HEK293 (cell line): ENCODE data around the gene CEP68.

Source experiments
- IKZF3 ChIP-seq: fragments of 450-650 bp; IDR thresholded peaks from 2 replicates; pipeline ENCODE4 v1.5.0; 2018; ENCODE audit warnings: missing biosample characterization, mild to moderate bottlenecking, missing genetic modification characterization, moderate library complexity
- SCRT2 ChIP-seq: fragments of 450-650 bp; formaldehyde crosslinking; IDR thresholded peaks from 2 replicates; pipeline ENCODE4 v1.5.1; 2016; ENCODE audit warnings: missing biosample characterization, missing genetic modification characterization
- SP3 ChIP-seq: fragments of 450-650 bp; formaldehyde crosslinking; IDR thresholded peaks from 2 replicates; pipeline ENCODE4 v1.5.1; 2016; ENCODE audit warnings: missing biosample characterization, missing genetic modification characterization
- TCF7L2 ChIP-seq: IDR thresholded peaks from 2 replicates; pipeline ENCODE4 v1.6.1; 2011; ENCODE audit warnings: low read depth, mild to moderate bottlenecking, inconsistent platforms, low read length, moderate library complexity, borderline replicate concordance
- WT1 ChIP-seq: fragments of 450-650 bp; formaldehyde crosslinking; IDR thresholded peaks from 2 replicates; pipeline ENCODE4 v1.5.1; 2016; ENCODE audit warnings: missing biosample characterization, missing genetic modification characterization
- ZEB2 ChIP-seq: fragments of 450-650 bp; formaldehyde crosslinking; IDR thresholded peaks from 2 replicates; pipeline ENCODE4 v1.5.1; 2016; ENCODE audit warnings: missing biosample characterization, missing genetic modification characterization
- ZFP3 ChIP-seq: fragments of 450-650 bp; formaldehyde crosslinking; IDR thresholded peaks from 2 replicates; pipeline ENCODE4 v1.5.1; 2016; ENCODE audit warnings: low read depth, missing biosample characterization, missing genetic modification characterization
- ZNF174 ChIP-seq: fragments of 450-650 bp; formaldehyde crosslinking; IDR thresholded peaks from 2 replicates; pipeline ENCODE4 v1.5.0; 2017; ENCODE audit warnings: missing biosample characterization, mild to moderate bottlenecking, missing genetic modification characterization
- ZNF175 ChIP-seq: fragments of 450-650 bp; formaldehyde crosslinking; IDR thresholded peaks from 2 replicates; pipeline ENCODE4 v1.5.1; 2016; ENCODE audit warnings: missing biosample characterization, missing genetic modification characterization
- ZNF184 ChIP-seq: fragments of 450-650 bp; IDR thresholded peaks from 2 replicates; pipeline ENCODE4 v1.5.1; 2018; ENCODE audit warnings: missing biosample characterization, mild to moderate bottlenecking, missing genetic modification characterization
- ZNF214 ChIP-seq: fragments of 450-650 bp; formaldehyde crosslinking; IDR thresholded peaks from 2 replicates; pipeline ENCODE4 v1.5.1; 2017; ENCODE audit warnings: missing biosample characterization, mild to moderate bottlenecking, missing genetic modification characterization, borderline replicate concordance
- ZNF24 ChIP-seq: fragments of 450-650 bp; formaldehyde crosslinking; IDR thresholded peaks from 2 replicates; pipeline ENCODE4 v1.5.1; 2016; ENCODE audit warnings: missing biosample characterization, missing genetic modification characterization
- ZNF335 ChIP-seq: fragments of 450-650 bp; formaldehyde crosslinking; conservative IDR thresholded peaks from 2 replicates; pipeline ENCODE4 v1.5.1; 2016; ENCODE audit warnings: missing biosample characterization, missing genetic modification characterization
- ZNF521 ChIP-seq: fragments of 450-650 bp; formaldehyde crosslinking; IDR thresholded peaks from 2 replicates; pipeline ENCODE4 v1.5.1; 2017; ENCODE audit warnings: missing biosample characterization, mild to moderate bottlenecking, missing genetic modification characterization
- ZNF530 ChIP-seq: fragments of 450-650 bp; formaldehyde crosslinking; IDR thresholded peaks from 2 replicates; pipeline ENCODE4 v1.5.1; 2016; ENCODE audit warnings: low read depth, missing biosample characterization, missing genetic modification characterization
- ZNF660 ChIP-seq: fragments of 450-650 bp; IDR thresholded peaks from 2 replicates; pipeline ENCODE4 v1.5.1; 2018; ENCODE audit warnings: missing biosample characterization, mild to moderate bottlenecking, missing genetic modification characterization
- ZNF701 ChIP-seq: fragments of 450-650 bp; formaldehyde crosslinking; IDR thresholded peaks from 2 replicates; pipeline ENCODE4 v1.5.1; 2016; ENCODE audit warnings: missing biosample characterization, missing genetic modification characterization
- ZNF830 ChIP-seq: fragments of 450-650 bp; IDR thresholded peaks from 2 replicates; pipeline ENCODE4 v1.5.0; 2018; ENCODE audit warnings: missing biosample characterization, missing genetic modification characterization, low read depth, mild to moderate bottlenecking, moderate library complexity
- ZSCAN16 ChIP-seq: fragments of 450-650 bp; formaldehyde crosslinking; IDR thresholded peaks from 2 replicates; pipeline ENCODE4 v1.5.1; 2016; ENCODE audit warnings: missing biosample characterization, missing genetic modification characterization
- TF ChIP-seq, protein P1 (sequence below): fragments of 450-650 bp; IDR thresholded peaks from 2 replicates; pipeline ENCODE4 v1.5.1; 2018; ENCODE audit warnings: missing biosample characterization, missing genetic modification characterization
- TF ChIP-seq, protein P2 (sequence below): fragments of 450-650 bp; formaldehyde crosslinking; IDR thresholded peaks from 2 replicates; pipeline ENCODE4 v1.5.1; 2016; ENCODE audit warnings: missing biosample characterization, missing genetic modification characterization
- TF ChIP-seq, protein P3 (sequence below): fragments of 450-650 bp; formaldehyde crosslinking; IDR thresholded peaks from 2 replicates; pipeline ENCODE4 v1.5.1; 2016; ENCODE audit warnings: missing biosample characterization, missing genetic modification characterization
- TF ChIP-seq, protein P4 (sequence below): fragments of 450-650 bp; formaldehyde crosslinking; optimal IDR thresholded peaks from 2 replicates; pipeline ENCODE3; 2016; ENCODE audit warnings: missing biosample characterization, mild to moderate bottlenecking, missing genetic modification characterization
- TF ChIP-seq, protein P5 (sequence below): fragments of 450-650 bp; formaldehyde crosslinking; IDR thresholded peaks from 2 replicates; pipeline ENCODE4 v1.5.1; 2016; ENCODE audit warnings: missing biosample characterization, missing genetic modification characterization
- TF ChIP-seq, protein P6 (sequence below): fragments of 450-650 bp; formaldehyde crosslinking; conservative IDR thresholded peaks from 2 replicates; pipeline ENCODE4 v1.5.1; 2016; ENCODE audit warnings: low read depth, missing biosample characterization, missing genetic modification characterization
- TF ChIP-seq, protein P7 (sequence below): fragments of 450-650 bp; formaldehyde crosslinking; IDR thresholded peaks from 2 replicates; pipeline ENCODE4 v1.5.1; 2017; ENCODE audit warnings: missing biosample characterization, missing genetic modification characterization

CEP68 gene

DNA sequence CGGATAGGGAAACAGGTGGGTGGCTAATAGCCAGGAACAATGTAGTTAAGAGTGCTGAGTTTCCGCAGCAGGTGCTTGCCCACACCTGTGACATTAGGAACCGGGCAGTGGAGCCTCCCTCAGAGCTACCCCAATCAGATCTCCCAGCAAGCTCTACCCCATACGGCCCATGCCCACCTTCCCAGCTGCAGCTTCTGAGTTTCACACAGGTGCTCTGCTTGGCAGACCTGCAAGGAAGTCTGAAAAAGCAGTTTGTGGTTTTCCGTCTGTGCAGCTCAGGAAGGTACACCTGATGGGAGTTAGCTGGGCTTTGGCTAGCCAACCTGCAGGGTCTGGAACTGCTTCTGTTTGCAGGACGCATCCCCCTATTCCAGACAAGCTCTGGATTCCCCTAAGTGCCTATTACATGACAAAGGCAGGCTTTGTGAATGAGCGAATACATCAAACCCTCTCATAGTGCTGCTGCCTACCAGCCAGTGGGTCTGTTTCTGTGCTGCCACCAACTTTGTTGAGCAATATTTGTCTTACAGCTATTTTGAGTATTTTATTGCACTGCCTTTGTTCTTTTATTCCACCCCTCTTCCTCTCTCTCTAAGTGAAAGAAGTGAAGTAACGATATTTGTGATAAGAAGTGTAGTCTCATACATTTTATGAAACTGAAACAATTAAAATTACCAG, 24.7 kb upstream of the CEP68 start (continued):
- TF ChIP-seq, protein P1, sequence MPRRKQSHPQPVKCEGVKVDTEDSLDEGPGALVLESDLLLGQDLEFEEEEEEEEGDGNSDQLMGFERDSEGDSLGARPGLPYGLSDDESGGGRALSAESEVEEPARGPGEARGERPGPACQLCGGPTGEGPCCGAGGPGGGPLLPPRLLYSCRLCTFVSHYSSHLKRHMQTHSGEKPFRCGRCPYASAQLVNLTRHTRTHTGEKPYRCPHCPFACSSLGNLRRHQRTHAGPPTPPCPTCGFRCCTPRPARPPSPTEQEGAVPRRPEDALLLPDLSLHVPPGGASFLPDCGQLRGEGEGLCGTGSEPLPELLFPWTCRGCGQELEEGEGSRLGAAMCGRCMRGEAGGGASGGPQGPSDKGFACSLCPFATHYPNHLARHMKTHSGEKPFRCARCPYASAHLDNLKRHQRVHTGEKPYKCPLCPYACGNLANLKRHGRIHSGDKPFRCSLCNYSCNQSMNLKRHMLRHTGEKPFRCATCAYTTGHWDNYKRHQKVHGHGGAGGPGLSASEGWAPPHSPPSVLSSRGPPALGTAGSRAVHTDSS: 0 out of 2 replicates have a peak, but pooled peaks have one; percentile 35
- TF ChIP-seq, protein P2, sequence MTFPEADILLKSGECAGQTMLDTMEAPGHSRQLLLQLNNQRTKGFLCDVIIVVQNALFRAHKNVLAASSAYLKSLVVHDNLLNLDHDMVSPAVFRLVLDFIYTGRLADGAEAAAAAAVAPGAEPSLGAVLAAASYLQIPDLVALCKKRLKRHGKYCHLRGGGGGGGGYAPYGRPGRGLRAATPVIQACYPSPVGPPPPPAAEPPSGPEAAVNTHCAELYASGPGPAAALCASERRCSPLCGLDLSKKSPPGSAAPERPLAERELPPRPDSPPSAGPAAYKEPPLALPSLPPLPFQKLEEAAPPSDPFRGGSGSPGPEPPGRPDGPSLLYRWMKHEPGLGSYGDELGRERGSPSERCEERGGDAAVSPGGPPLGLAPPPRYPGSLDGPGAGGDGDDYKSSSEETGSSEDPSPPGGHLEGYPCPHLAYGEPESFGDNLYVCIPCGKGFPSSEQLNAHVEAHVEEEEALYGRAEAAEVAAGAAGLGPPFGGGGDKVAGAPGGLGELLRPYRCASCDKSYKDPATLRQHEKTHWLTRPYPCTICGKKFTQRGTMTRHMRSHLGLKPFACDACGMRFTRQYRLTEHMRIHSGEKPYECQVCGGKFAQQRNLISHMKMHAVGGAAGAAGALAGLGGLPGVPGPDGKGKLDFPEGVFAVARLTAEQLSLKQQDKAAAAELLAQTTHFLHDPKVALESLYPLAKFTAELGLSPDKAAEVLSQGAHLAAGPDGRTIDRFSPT (tag by site-specific recombination): no peak
- TF ChIP-seq TCF7L2 (no peak), ZEB2 (peak; percentile 54; the same call in 1 of the 2 replicates), ZNF660 (tag by site-specific recombination) (no peak), IKZF3 (no peak), WT1 (no peak), ZNF521 (tag by site-specific recombination) (no peak), SCRT2 (tag by site-specific recombination) (peak; percentile 51), ZNF24 (tag by site-specific recombination) (peak; percentile 78; the same call in 1 of the 2 replicates), ZNF530 (tag by site-specific recombination) (no peak), SP3 (no peak), ZNF184 (tag by site-specific recombination) (no peak), ZNF701 (tag by site-specific recombination) (no peak), ZNF214 (no peak), ZNF174 (no peak), ZSCAN16 (no peak), ZNF175 (no peak), ZFP3 (no peak), ZNF335 (no peak), ZNF830 (tag by site-specific recombination) (no peak)
- TF ChIP-seq, protein P3, sequence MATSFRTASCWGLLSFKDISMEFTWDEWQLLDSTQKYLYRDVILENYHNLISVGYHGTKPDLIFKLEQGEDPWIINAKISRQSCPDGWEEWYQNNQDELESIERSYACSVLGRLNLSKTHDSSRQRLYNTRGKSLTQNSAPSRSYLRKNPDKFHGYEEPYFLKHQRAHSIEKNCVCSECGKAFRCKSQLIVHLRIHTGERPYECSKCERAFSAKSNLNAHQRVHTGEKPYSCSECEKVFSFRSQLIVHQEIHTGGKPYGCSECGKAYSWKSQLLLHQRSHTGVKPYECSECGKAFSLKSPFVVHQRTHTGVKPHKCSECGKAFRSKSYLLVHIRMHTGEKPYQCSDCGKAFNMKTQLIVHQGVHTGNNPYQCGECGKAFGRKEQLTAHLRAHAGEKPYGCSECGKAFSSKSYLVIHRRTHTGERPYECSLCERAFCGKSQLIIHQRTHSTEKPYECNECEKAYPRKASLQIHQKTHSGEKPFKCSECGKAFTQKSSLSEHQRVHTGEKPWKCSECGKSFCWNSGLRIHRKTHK: no peak
- TF ChIP-seq, protein P4, sequence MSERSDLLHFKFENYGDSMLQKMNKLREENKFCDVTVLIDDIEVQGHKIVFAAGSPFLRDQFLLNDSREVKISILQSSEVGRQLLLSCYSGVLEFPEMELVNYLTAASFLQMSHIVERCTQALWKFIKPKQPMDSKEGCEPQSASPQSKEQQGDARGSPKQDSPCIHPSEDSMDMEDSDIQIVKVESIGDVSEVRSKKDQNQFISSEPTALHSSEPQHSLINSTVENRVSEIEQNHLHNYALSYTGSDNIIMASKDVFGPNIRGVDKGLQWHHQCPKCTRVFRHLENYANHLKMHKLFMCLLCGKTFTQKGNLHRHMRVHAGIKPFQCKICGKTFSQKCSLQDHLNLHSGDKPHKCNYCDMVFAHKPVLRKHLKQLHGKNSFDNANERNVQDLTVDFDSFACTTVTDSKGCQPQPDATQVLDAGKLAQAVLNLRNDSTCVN (tag by site-specific recombination): no peak
- TF ChIP-seq, protein P5, sequence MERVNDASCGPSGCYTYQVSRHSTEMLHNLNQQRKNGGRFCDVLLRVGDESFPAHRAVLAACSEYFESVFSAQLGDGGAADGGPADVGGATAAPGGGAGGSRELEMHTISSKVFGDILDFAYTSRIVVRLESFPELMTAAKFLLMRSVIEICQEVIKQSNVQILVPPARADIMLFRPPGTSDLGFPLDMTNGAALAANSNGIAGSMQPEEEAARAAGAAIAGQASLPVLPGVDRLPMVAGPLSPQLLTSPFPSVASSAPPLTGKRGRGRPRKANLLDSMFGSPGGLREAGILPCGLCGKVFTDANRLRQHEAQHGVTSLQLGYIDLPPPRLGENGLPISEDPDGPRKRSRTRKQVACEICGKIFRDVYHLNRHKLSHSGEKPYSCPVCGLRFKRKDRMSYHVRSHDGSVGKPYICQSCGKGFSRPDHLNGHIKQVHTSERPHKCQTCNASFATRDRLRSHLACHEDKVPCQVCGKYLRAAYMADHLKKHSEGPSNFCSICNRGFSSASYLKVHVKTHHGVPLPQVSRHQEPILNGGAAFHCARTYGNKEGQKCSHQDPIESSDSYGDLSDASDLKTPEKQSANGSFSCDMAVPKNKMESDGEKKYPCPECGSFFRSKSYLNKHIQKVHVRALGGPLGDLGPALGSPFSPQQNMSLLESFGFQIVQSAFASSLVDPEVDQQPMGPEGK: no peak
- TF ChIP-seq, protein P6, sequence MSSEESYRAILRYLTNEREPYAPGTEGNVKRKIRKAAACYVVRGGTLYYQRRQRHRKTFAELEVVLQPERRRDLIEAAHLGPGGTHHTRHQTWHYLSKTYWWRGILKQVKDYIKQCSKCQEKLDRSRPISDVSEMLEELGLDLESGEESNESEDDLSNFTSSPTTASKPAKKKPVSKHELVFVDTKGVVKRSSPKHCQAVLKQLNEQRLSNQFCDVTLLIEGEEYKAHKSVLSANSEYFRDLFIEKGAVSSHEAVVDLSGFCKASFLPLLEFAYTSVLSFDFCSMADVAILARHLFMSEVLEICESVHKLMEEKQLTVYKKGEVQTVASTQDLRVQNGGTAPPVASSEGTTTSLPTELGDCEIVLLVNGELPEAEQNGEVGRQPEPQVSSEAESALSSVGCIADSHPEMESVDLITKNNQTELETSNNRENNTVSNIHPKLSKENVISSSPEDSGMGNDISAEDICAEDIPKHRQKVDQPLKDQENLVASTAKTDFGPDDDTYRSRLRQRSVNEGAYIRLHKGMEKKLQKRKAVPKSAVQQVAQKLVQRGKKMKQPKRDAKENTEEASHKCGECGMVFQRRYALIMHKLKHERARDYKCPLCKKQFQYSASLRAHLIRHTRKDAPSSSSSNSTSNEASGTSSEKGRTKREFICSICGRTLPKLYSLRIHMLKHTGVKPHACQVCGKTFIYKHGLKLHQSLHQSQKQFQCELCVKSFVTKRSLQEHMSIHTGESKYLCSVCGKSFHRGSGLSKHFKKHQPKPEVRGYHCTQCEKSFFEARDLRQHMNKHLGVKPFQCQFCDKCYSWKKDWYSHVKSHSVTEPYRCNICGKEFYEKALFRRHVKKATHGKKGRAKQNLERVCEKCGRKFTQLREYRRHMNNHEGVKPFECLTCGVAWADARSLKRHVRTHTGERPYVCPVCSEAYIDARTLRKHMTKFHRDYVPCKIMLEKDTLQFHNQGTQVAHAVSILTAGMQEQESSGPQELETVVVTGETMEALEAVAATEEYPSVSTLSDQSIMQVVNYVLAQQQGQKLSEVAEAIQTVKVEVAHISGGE (tag by site-specific recombination): no peak
- TF ChIP-seq, protein P7, sequence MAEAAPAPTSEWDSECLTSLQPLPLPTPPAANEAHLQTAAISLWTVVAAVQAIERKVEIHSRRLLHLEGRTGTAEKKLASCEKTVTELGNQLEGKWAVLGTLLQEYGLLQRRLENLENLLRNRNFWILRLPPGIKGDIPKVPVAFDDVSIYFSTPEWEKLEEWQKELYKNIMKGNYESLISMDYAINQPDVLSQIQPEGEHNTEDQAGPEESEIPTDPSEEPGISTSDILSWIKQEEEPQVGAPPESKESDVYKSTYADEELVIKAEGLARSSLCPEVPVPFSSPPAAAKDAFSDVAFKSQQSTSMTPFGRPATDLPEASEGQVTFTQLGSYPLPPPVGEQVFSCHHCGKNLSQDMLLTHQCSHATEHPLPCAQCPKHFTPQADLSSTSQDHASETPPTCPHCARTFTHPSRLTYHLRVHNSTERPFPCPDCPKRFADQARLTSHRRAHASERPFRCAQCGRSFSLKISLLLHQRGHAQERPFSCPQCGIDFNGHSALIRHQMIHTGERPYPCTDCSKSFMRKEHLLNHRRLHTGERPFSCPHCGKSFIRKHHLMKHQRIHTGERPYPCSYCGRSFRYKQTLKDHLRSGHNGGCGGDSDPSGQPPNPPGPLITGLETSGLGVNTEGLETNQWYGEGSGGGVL (tag by site-specific recombination): 0 out of 2 replicates have a peak, but pooled peaks have one; percentile 10
